T-helper 17 cell (primary cell): ENCODE data around the gene FBXL20. TPM values are rescaled to one million over a fixed set of nuclear protein-coding genes. Genes with fewer than 3 reads are reported as not detected.
A peak's percentile ranks its signal among the peaks of the same experiment; 100 is the strongest.
"Not testable (repeated sequence)": the region's sequence is repeated elsewhere in the genome, so short reads cannot be mapped to it uniquely, and the experiment has no call there.

Experiments used
- ATAC-seq: fragments of 150-1000 bp; cut with Tn5 transposase; 2 replicates; pipeline ENCODE4 v1.10.0; 2021; ENCODE audit warnings: mild to moderate bottlenecking, moderate library complexity
- DNase-seq, 3 donors: peaks; one replicate each; pipeline versions ENCODE4 v3.0.0 to v3.0.0-alpha.2; 2020 to 2021
- H3K9me3 ChIP-seq: one replicate; pipeline ENCODE4 v1.7.0; 2013; ENCODE audit warnings: low read length, mild to moderate bottlenecking; ENCODE audit not compliant: control insufficient read depth, poor library complexity, severe bottlenecking
- H3K27ac Mint-ChIP-seq: one replicate; pipeline ENCODE4 v1.8.0; 2022; ENCODE audit warnings: mild to moderate bottlenecking, moderate library complexity, mixed read lengths
- H3K27me3 Mint-ChIP-seq: one replicate; pipeline ENCODE4 v1.8.0; 2022; ENCODE audit warnings: mixed read lengths
- H3K36me3 Mint-ChIP-seq: one replicate; pipeline ENCODE4 v1.8.0; 2022; ENCODE audit warnings: low read depth, mixed read lengths
- H3K4me1 Mint-ChIP-seq: one replicate; pipeline ENCODE4 v1.8.0; 2022; ENCODE audit warnings: mild to moderate bottlenecking, mixed read lengths
- H3K4me3 Mint-ChIP-seq: one replicate; pipeline ENCODE4 v1.8.0; 2022; ENCODE audit warnings: mild to moderate bottlenecking, moderate library complexity, mixed read lengths
- total RNA-seq, 4 donors: library from RNA in 2 of 4; stranded (reverse) in 2 of 4; gene quantifications; one replicate each; pipeline ENCODE4 v1.2.3 and lab custom pipeline; 2022 to 2026

The FBXL20 gene
- total RNA-seq, 2 donors from 2014 or later = 23.4 to 30.4 TPM

DNA sequence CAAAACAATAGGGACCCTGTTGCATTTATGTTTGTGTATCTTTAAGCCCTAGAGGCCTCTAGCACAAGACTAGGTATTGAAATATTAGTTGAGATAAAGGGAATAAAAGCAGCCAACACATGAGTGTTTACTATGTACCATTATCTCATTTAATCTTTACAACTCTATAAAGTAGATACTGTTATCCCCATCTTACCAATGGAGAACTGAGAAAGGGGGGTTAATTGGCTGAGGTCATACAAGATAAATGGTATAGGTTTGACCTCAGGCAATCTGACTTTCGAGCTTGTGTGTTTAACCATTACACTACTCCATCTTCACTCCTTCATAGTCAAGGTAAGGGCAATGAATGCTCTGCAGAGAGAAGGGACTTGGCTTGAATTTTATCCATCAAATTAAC, 149.4 kb downstream of the FBXL20 start:
- Mint-ChIP-seq H3K27ac (no peak overlapping the region), H3K27me3 (no peaks in the 10 kb centered on the region), H3K4me3 (no peak overlapping the region), H3K4me1 (no peaks in the 10 kb centered on the region), H3K36me3 (peaks cover 8% of the 10 kb centered on the region)
- H3K9me3 ChIP-seq = no peaks in the 10 kb centered on the region
- ATAC-seq = no peak
- no peak for DNase-seq

DNA sequence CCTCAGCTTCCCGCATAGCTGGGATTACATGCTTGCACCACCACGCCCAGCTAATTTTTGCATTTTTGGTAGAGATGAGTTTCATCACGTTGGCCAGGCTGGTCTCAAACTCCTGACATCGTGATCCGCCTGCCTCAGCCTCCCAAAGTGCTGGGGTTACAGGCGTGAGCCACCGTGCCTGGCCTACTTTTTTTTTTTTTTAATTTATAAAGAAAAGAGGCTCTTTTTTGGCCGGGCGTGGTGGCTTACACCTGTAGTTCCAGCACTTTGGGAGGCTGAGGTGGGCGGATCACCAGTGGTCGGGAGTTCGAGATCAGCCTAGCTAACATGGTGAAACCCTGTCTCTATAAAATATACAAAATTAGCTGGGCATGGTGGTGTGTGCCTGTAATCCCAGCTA, 151.3 kb downstream of the FBXL20 start:
- DNase-seq, ATAC-seq, H3K36me3 Mint-ChIP-seq, H3K4me3 Mint-ChIP-seq, H3K27ac Mint-ChIP-seq, H3K9me3 ChIP-seq, H3K27me3 Mint-ChIP-seq, H3K4me1 Mint-ChIP-seq: not testable (repeated sequence)

DNA sequence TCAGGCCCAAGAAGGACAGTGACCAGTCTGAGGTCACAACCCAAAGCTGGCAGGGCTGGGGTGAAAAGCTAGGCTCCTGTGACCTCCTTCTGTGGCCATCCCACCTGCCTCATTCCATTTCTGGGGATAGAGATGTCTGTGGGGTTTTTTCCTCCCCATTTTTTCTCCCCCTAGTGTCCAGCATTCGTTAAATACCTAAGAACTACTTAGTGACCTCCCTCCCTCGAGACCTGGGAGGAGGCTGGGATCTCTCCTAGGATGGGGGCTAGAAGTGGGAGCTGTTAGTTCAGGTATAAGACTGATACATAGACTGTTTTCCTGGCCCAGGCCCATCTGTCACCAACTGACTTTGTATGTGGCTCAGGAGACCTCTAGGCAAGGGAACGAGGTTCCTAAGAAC, 155.2 kb downstream of the FBXL20 start:
- no peaks in the 10 kb centered on the region for H3K9me3 ChIP-seq
- H3K36me3 Mint-ChIP-seq = no peaks in the 10 kb centered on the region
- H3K4me1 Mint-ChIP-seq = peaks cover 5% of the 10 kb centered on the region
- ATAC-seq (no peak), DNase-seq (no peak)
- H3K27me3 Mint-ChIP-seq = no peaks in the 10 kb centered on the region
- H3K27ac Mint-ChIP-seq = no peak overlapping the region
- no peak overlapping the region for H3K4me3 Mint-ChIP-seq

DNA sequence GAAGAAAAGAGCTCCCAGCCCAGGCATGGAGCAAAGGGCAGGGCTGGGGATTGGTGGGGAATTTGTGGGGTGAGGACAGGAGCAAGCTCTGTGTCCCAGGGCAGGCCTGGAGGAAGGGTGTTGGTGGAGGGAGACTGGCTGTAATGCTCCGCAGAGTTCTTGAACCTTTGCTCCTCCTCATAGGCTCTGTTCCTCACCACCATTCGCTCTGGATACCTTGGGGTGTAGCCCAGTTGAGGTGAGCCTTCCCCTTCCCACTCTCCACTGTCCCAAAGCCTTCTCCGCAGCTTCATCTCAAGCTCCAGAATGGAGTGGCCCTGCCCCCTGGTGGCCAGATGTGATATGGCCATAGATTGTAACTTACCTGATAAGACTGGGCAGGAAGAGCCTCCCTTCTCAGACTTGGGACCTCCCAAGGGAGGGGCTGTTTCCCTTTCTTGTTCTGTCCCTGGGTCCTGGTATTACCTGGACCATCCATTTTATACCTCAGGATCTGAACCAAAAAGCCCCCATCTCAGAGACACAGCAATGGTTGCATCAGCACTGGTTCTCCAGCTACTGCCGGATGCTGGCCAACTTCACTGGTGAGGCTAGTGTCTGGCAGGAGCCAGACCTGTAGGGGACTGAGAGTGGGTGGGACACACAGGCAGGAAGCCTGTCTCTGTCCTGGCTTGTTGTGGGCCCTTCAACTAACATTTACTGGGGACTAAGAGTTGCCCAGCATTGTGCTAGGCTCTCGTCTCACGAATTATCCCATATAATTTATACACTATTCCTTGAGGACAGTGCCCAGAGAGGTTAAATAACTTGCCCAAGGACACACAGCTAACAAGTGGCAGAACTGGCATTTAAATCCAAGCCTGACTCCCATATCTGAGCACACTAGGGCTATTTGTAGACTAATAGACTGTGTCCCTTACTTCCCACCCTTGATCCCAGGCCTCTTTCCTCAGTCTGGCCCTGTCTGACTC, 156.5 kb downstream of the FBXL20 start:
- DNase-seq = peak; percentile 68 to 82 (median 69)
- H3K4me3 Mint-ChIP-seq = no peak overlapping the region
- no peaks in the 10 kb centered on the region for H3K36me3 Mint-ChIP-seq
- H3K27ac Mint-ChIP-seq = no peak overlapping the region
- H3K27me3 Mint-ChIP-seq = no peaks in the 10 kb centered on the region
- peak; percentile 93 for ATAC-seq
- no peaks in the 10 kb centered on the region for H3K9me3 ChIP-seq
- H3K4me1 Mint-ChIP-seq = peaks cover 6% of the 10 kb centered on the region

DNA sequence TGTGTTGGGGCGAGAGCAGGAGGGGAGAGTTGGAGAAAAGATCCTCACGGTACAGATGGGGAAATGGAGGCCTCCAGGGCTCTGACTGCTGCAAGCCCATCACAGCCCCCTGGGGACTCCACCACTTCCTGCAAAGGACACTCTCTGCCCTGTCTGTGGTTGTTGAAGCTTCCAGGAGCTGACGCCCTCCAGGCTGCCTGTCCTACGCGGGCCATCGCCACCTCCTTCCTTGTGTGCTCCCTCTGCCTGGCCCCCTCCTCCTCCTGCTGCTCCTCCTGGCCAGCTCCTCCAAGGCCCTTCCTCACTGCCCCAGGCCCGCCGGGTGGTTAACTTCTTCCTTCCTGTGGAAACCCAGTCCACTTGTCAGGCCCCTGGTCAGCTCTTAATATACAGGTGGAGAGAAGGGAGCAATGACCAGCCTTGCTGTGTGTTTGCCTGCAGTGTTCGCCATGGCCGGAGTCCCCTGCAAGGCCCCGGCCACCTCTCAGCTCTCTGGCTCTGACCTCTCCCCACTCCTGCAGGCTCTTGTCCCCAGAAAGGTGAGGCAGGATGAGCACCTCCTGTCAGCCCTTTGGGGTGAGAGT, 157.3 kb downstream of the FBXL20 start:
- ATAC-seq (no peak), DNase-seq (no peak)
- Mint-ChIP-seq H3K27ac (no peak overlapping the region), H3K4me1 (peaks cover 13% of the 10 kb centered on the region), H3K27me3 (no peaks in the 10 kb centered on the region), H3K36me3 (no peaks in the 10 kb centered on the region), H3K4me3 (no peak overlapping the region)
- H3K9me3 ChIP-seq = no peaks in the 10 kb centered on the region

DNA sequence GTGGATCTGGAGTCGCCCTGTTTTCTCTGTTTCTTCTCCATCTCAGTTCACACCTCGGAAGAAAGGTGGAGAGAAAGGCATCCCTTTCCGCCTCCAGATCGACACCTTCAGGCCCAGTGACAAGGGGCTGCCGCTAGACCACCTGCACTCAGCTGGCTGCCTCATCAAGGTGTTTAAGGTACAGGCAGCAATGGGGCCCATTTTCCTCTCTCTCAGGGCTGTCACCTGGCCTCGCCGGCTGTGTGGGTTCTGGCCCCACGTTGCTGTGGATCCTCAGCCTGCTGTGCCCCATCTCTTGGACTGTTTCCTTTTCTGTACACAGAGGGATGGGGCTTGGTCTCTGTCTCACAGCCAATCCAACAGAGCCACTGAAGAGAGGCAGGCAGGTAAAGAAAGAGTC, 158.3 kb downstream of the FBXL20 start:
- DNase-seq = no peak
- Mint-ChIP-seq H3K27ac (no peak overlapping the region), H3K4me3 (no peak overlapping the region), H3K4me1 (peaks cover 21% of the 10 kb centered on the region), H3K27me3 (no peaks in the 10 kb centered on the region), H3K36me3 (no peaks in the 10 kb centered on the region)
- no peak for ATAC-seq
- no peaks in the 10 kb centered on the region for H3K9me3 ChIP-seq

DNA sequence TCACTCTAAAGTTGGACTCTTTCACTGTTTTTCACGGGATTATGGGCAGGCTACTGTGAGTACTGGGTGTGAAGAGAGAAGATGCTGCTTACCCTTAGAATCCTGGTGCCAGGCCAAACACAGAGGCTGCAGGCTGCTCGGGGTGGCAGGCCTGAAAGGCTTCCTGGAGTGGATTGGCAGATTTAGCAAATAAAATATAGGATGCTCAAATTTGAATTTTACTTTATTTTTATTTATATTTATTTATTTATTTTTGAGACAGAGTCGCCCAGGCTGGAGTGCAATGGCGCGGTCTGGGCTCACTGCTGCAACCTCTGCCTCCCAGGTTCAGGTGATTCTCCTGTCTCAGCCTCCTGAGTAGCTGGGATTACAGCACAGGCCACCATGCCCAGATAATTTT, 160.8 kb downstream of the FBXL20 start:
- H3K9me3 ChIP-seq = no peaks in the 10 kb centered on the region
- Mint-ChIP-seq H3K27ac (no peak overlapping the region), H3K27me3 (no peaks in the 10 kb centered on the region), H3K4me3 (no peak overlapping the region), H3K36me3 (no peaks in the 10 kb centered on the region), H3K4me1 (peaks cover 29% of the 10 kb centered on the region)
- no peak for DNase-seq
- no peak for ATAC-seq

DNA sequence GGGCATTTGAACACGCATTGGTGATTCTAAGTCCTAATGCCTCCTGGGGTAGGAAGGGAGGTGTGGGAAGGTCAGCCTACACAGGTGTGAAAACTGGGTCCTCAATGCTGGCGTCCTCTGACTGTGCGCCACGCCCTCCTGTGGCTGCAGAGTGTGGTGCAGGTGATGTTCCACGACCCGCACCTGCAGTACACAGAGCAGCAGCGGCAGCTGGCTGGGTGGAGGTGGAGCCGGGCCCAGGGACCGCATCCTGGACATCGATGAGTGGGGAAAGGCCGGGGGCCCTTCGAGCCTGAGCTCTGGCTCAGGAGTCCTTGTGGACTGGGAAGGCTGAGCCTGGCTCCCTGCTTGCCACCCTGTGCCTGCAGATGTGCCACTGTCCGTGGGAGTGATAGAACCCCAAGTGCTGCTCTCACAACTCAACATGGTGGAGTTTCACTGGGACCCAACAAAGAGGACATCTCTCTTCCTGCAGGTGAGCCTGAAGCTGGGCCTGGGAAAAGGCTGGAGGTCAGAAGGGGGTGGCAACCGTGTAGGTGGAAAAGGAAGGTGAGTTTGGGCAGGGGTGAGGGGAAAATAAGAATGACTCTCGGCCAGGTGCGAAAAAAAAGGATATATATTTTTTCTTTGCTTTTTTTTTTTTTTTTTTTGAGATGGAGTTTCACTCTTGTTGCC, 161.6 kb downstream of the FBXL20 start:
- ATAC-seq = peak; percentile 55
- no peaks in the 10 kb centered on the region for H3K9me3 ChIP-seq
- peak; percentile 52 to 71 (median 58) for DNase-seq
- Mint-ChIP-seq H3K27ac (peak overlapping the region; percentile 91), H3K4me3 (peak overlapping the region; percentile 28), H3K4me1 (peaks cover 31% of the 10 kb centered on the region), H3K36me3 (no peaks in the 10 kb centered on the region), H3K27me3 (no peaks in the 10 kb centered on the region)

DNA sequence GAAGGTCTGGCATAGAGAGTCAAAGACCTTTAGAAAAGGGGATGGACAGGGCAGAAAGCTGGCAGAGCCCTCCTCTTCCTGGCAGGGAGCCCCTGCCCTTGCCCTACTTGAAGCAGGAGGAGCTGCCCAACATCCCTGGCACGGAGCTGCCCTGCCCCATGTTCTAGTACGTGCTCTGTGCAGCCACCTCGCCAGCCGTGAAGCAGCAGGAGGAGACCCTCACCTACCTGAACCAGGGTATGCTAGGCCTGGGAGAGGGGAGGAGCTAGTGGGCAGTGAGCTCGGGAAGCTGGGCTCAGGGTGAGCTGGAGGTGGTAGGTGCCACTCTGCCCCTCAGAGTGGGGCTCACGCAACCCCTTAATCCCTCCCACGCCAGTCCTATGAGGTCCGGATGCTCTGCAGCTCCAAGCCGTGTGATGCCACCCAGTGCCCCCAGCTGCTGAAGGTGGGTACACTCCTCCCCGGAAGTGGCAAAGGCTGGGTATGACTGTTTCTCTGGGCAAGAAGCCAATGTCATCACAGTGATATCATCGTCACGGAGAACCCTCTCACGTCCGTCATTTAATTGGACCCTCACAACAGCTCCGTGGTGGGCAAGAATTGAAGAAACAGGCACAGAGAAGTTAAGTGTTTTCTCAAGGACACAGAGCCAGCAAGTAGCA, 163.0 kb downstream of the FBXL20 start:
- DNase-seq = peak; percentile 63 to 77 (median 64)
- H3K9me3 ChIP-seq = no peaks in the 10 kb centered on the region
- H3K4me1 Mint-ChIP-seq = peaks cover 26% of the 10 kb centered on the region
- no peaks in the 10 kb centered on the region for H3K27me3 Mint-ChIP-seq
- H3K4me3 Mint-ChIP-seq = peak overlapping the region; percentile 83
- peak overlapping the region; percentile 91 for H3K27ac Mint-ChIP-seq
- peak; percentile 93 for ATAC-seq
- H3K36me3 Mint-ChIP-seq = no peaks in the 10 kb centered on the region

DNA sequence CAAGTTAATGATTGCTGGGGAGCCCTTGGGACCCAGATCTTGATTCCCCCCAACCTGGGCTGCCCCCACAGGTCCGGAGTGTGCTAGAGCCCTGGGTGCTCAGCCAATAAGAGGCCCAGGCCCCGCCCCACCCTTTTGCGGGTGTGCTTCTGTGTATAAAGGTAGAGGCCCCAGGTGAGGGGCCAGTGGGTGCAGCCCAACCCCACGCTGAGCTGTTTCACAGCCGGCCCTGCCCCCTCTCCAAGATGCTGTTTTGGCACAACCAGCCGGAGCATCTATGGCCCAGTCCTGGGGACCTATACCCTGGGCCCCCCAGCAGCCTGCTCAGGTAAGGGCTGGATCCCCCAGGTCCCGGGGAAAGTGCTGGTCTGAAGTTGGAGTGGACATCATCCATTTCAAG, 163.8 kb downstream of the FBXL20 start:
- H3K9me3 ChIP-seq = no peaks in the 10 kb centered on the region
- Mint-ChIP-seq H3K36me3 (no peaks in the 10 kb centered on the region), H3K4me3 (no peak overlapping the region), H3K27ac (peak overlapping the region; percentile 91), H3K27me3 (no peaks in the 10 kb centered on the region), H3K4me1 (peaks cover 26% of the 10 kb centered on the region)
- no peak for DNase-seq
- ATAC-seq = no peak

DNA sequence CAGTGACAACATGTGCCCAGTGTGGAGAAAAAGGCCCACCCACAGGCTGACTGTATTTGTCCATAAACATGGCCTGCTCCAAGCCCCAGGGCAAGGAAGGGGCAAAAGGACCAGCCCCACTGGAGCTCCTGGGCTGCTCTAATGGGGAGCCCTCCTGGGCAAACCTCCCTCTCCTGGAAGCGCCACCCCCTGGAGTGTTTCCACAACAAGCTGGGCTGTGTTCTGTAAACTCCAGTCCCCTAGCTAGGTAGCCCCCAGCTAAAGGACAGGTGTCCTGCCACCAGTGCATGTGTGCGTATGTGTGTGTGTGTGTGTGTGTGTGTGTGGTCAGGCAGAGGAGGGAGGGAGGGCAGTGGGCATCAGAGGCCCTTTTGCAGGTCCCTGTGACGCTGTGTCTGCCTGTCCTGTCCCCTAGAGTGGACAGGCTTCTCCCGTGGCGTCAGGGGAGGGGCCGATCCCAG, 164.4 kb downstream of the FBXL20 start:
- H3K27ac Mint-ChIP-seq = no peak overlapping the region
- DNase-seq = no peak
- peaks cover 4% of the 10 kb centered on the region for H3K27me3 Mint-ChIP-seq
- no peaks in the 10 kb centered on the region for H3K36me3 Mint-ChIP-seq
- peaks cover 30% of the 10 kb centered on the region for H3K4me1 Mint-ChIP-seq
- ATAC-seq = no peak
- H3K9me3 ChIP-seq = no peaks in the 10 kb centered on the region
- H3K4me3 Mint-ChIP-seq = no peak overlapping the region

DNA sequence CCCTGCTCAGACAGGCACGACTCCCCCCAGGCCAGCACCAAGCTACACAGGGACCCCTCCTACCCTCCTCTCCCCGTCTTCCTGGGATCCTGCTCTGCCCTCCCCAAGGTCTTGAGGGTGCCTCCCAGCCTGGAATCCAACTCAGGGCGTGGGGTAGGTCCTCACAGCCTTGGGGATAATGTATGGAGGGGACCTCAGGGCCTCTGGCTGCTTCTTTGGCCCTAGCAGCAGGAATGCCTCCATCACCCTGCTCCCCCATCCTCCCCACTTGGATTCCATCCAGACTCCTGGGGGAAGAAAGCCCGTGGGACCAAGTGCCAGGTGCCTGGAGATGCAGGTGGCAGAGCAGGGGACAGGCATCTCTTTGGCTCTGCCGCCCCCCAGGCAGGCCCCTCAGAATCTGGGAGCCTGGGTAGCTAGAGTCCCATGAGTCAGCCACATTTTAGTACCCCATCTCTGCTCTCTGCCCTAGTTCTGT, 164.9 kb downstream of the FBXL20 start:
- peaks cover 35% of the 10 kb centered on the region for H3K4me1 Mint-ChIP-seq
- no peak for DNase-seq
- no peaks in the 10 kb centered on the region for H3K9me3 ChIP-seq
- peak overlapping the region; percentile 67 for H3K27ac Mint-ChIP-seq
- H3K27me3 Mint-ChIP-seq = peaks cover 9% of the 10 kb centered on the region
- ATAC-seq = no peak
- H3K4me3 Mint-ChIP-seq = no peak overlapping the region
- H3K36me3 Mint-ChIP-seq = no peaks in the 10 kb centered on the region
